ENCODE data around the gene GRIN3B. TPM values are rescaled to one million over a fixed set of nuclear protein-coding genes. Genes with fewer than 3 reads are reported as not detected.

Gene GRIN3B
- total and polyA plus RNA-seq, 8 donors = 0.03 TPM; not detected in 7

DNA sequence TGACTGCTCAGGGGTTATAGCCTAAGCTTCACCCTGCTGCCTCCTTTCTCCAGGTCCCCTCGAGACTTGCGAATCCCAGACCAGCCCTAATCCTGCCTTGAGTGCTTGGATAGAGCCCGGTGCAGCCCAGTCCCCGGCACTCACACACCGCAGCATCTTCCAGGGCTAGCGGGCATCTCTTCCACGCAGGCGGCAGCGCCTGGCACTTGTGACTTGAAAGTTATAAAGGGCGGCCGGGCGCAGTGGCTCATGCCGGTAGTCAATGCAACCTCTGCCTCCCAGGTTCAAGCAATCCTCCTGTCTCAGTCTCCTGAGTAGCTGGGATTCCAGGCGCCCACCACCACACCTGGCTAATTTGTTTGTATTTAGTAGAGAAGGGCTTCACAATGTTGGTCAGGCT is 14.1 kb upstream of the GRIN3B start:
- TF ChIP-seq POLR2AphosphoS5 (IDR thresholded peaks at IDR 0.05) (no peak), POLR2A (IDR thresholded peaks at IDR 0.05) (no peak), EP300 (IDR thresholded peaks at IDR 0.05) (no peak)
- TF ChIP-seq, protein P1, sequence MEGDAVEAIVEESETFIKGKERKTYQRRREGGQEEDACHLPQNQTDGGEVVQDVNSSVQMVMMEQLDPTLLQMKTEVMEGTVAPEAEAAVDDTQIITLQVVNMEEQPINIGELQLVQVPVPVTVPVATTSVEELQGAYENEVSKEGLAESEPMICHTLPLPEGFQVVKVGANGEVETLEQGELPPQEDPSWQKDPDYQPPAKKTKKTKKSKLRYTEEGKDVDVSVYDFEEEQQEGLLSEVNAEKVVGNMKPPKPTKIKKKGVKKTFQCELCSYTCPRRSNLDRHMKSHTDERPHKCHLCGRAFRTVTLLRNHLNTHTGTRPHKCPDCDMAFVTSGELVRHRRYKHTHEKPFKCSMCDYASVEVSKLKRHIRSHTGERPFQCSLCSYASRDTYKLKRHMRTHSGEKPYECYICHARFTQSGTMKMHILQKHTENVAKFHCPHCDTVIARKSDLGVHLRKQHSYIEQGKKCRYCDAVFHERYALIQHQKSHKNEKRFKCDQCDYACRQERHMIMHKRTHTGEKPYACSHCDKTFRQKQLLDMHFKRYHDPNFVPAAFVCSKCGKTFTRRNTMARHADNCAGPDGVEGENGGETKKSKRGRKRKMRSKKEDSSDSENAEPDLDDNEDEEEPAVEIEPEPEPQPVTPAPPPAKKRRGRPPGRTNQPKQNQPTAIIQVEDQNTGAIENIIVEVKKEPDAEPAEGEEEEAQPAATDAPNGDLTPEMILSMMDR (IDR thresholded peaks at IDR 0.05) = no peak
- DNase-seq = no peak
- Histone ChIP-seq H3K36me3 (peaks cover 28 to 54% (median 49%) of the 10 kb centered on the region in 4 donors), H3K4me3 (no peak overlapping the region), H3K27me3 (no peaks in the 10 kb centered on the region), H3K27ac (no peak overlapping the region), H3K4me1 (peaks cover 12 to 47% (median 30%) of the 10 kb centered on the region in 4 donors), H3K9me3 (no peaks in the 10 kb centered on the region)
- intact Hi-C loops (cut with DNase I; ENCODE audit: low total_unique reads) = loop anchor here (10.0 kb wide), 1 partner anchor 221 kb away; no protein-coding TSS in a partner anchor
- 90 to 97% (median 94%) methylated on average over 12 to 14 of the region's 14 CpGs for WGBS, 5 donors

DNA sequence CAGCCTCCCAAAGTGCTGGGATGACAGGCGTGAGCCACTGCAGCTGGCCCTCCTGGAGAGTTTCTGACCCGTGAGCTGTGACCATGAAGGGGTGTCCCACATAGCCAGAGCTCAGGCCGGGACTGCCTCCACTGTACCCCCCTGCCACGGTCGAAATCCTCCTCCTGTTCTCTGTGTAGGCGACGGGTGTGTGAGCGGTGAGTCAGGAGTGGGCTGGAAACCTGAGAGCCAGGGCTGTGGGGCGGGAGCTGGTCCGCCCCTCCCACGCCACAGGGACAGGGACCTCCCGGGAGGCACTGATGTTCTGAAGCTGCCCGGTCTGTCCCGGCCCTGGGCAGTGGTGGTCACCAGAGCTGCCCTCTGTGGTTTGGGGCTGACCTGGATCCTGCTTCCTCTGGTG is 12.1 kb upstream of the GRIN3B start:
- intact Hi-C loops (cut with DNase I; ENCODE audit: low total_unique reads) = loop anchor here (10.0 kb wide), 1 partner anchor 223 kb away; no protein-coding TSS in a partner anchor
- 71 to 87% (median 82%) methylated on average over 9 to 14 of the region's 14 CpGs for WGBS, 5 donors
- H3K27me3 ChIP-seq = no peaks in the 10 kb centered on the region
- no peak overlapping the region for H3K27ac ChIP-seq
- H3K4me3 ChIP-seq = no peak overlapping the region
- H3K4me1 ChIP-seq = peaks cover 12 to 37% (median 22%) of the 10 kb centered on the region in 4 donors
- no peak for DNase-seq
- peaks cover 38 to 68% (median 62%) of the 10 kb centered on the region in 4 donors for H3K36me3 ChIP-seq
- H3K9me3 ChIP-seq = no peaks in the 10 kb centered on the region
- TF ChIP-seq, protein P1 (IDR thresholded peaks at IDR 0.05) = no peak
- TF ChIP-seq POLR2A (IDR thresholded peaks at IDR 0.05) = no peak
- TF ChIP-seq POLR2AphosphoS5 (IDR thresholded peaks at IDR 0.05) = no peak
- no peak for TF ChIP-seq EP300 (IDR thresholded peaks at IDR 0.05)

DNA sequence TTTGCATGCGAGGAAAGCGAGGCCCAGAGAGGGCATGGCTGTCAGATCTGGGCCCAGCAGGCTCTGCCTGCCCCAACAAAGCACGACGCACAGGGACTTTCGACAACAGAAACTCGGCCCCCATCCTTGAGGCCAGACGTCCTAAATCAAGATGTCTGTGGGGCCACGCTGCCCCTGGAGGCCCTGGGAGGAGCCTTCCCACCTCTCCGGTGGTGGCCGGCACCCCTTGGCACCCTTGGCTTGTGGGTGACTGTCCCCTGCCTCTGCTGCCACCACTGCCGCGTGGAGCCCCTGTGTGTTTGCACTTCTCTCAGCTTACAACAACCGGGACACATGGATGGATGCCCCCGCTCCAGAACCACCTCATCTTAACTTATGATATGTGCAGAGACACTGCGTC is 11.7 kb upstream of the GRIN3B start:
- peaks cover 11 to 33% (median 18%) of the 10 kb centered on the region in 4 donors for H3K4me1 ChIP-seq
- TF ChIP-seq POLR2A (IDR thresholded peaks at IDR 0.05) (no peak), EP300 (IDR thresholded peaks at IDR 0.05) (no peak), POLR2AphosphoS5 (IDR thresholded peaks at IDR 0.05) (no peak)
- TF ChIP-seq, protein P1 (IDR thresholded peaks at IDR 0.05) = no peak
- WGBS, 5 donors = 83 to 91% (median 90%) methylated on average over 15 of the region's 15 CpGs
- no peak overlapping the region for H3K4me3 ChIP-seq
- no peaks in the 10 kb centered on the region for H3K9me3 ChIP-seq
- no peaks in the 10 kb centered on the region for H3K27me3 ChIP-seq
- H3K27ac ChIP-seq = no peak overlapping the region
- DNase-seq = no peak
- peaks cover 42 to 73% (median 66%) of the 10 kb centered on the region in 4 donors for H3K36me3 ChIP-seq
- intact Hi-C loops (cut with DNase I; ENCODE audit: low total_unique reads) = loop anchor here (10.0 kb wide), 1 partner anchor 224 kb away; no protein-coding TSS in a partner anchor

DNA sequence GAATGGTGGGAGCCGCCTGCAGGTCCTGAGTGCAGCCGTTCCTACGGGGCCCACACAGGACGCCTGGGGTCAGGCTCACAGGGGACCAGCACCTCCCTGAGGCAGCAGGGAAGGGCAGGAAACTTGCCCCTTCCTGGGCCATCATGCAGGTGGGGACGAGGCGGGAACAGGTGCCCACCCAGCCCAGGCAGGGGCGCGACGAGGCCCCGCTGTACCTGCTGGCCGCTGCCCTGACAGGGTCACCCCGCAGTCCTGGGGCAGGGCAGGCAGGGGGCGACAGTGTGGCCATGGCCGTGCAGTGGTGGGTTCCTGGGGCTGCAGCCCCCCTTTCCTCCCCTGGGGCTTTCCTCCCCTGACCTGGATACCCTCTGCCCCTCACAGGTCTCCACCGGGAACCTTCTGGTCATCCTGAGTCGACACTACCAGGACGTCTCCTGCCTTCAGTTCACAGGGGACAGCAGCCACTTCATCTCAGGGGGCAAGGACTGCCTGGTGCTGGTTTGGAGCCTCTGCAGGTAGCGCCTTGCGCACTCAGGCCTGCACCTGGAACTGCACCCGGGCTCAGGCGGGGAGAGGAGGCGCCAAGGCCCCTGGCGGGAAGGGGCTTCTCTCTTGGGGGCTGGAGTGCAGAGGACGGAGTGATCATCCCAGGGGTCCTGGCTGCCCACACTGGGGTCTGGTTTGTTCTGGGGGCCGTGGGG is 10.7 kb upstream of the GRIN3B start:
- peaks cover 6 to 27% (median 11%) of the 10 kb centered on the region in 4 donors for H3K4me1 ChIP-seq
- H3K27me3 ChIP-seq = peaks cover 0 to 1% (median 0%) of the 10 kb centered on the region in 3 donors
- WGBS, 5 donors = 85 to 94% (median 91%) methylated on average over 15 to 25 of the region's 25 CpGs
- TF ChIP-seq, protein P1 (IDR thresholded peaks at IDR 0.05) = no peak
- TF ChIP-seq POLR2AphosphoS5 (IDR thresholded peaks at IDR 0.05) = no peak
- no peak for TF ChIP-seq POLR2A (IDR thresholded peaks at IDR 0.05)
- TF ChIP-seq EP300 (IDR thresholded peaks at IDR 0.05) = no peak
- H3K36me3 ChIP-seq = peaks cover 48 to 83% (median 77%) of the 10 kb centered on the region in 4 donors
- DNase-seq = no peak
- no peak overlapping the region for H3K27ac ChIP-seq
- H3K9me3 ChIP-seq = no peaks in the 10 kb centered on the region
- H3K4me3 ChIP-seq = no peak overlapping the region
- intact Hi-C loops (cut with DNase I; ENCODE audit: low total_unique reads) = loop anchor here (10.0 kb wide), 1 partner anchor 225 kb away; no protein-coding TSS in a partner anchor
